Activated CD4-positive, alpha-beta memory T cell treated with anti-CD3 and anti-CD28 coated beads, Interleukin-2, amount 10 ng/mL, durations not matched to agents 7 days and 5 days (primary cell): ENCODE measurements around the gene MCF2. TPM values are rescaled to one million over a fixed set of nuclear protein-coding genes. Genes with fewer than 3 reads are reported as not detected.

Experiments
- CTCF ChIA-PET: fragments of 350-600 bp; sonication (Branson Sonifier 250); formaldehyde crosslinking; loops from one replicate; lab custom pipeline; 2021; ENCODE audit warnings: antibody characterized with exemption, inconsistent platforms; lab: Charles Lee
- POLR2A ChIA-PET: fragments of 350-600 bp; sonication (Branson Sonifier 250); formaldehyde crosslinking; loops from one replicate; lab custom pipeline; 2021; ENCODE audit warnings: antibody characterized with exemption; lab: Charles Lee
- DNase-seq: peaks from one replicate; pipeline ENCODE4 v3.0.0-alpha.2; 2020
- H3K27ac Mint-ChIP-seq: one replicate; pipeline ENCODE4 v1.8.0; 2021; ENCODE audit warnings: mild to moderate bottlenecking, mixed read lengths
- H3K27me3 Mint-ChIP-seq: one replicate; pipeline ENCODE4 v1.8.0; 2021; ENCODE audit warnings: mixed read lengths
- H3K36me3 Mint-ChIP-seq: one replicate; pipeline ENCODE4 v1.8.0; 2021; ENCODE audit warnings: low read depth, mixed read lengths
- H3K4me1 Mint-ChIP-seq: one replicate; pipeline ENCODE4 v1.8.0; 2021; ENCODE audit warnings: mixed read lengths
- H3K4me3 Mint-ChIP-seq: one replicate; pipeline ENCODE4 v1.8.0; 2021; ENCODE audit warnings: mild to moderate bottlenecking, mixed read lengths
- H3K9me3 Mint-ChIP-seq: one replicate; pipeline ENCODE4 v1.8.0; 2021; ENCODE audit warnings: mixed read lengths
- total RNA-seq, 2 experiments: library from RNA; stranded (reverse); gene quantifications; one replicate each; pipeline ENCODE4 v1.2.3, GENCODE V29; 2021

MCF2 gene, protein sequence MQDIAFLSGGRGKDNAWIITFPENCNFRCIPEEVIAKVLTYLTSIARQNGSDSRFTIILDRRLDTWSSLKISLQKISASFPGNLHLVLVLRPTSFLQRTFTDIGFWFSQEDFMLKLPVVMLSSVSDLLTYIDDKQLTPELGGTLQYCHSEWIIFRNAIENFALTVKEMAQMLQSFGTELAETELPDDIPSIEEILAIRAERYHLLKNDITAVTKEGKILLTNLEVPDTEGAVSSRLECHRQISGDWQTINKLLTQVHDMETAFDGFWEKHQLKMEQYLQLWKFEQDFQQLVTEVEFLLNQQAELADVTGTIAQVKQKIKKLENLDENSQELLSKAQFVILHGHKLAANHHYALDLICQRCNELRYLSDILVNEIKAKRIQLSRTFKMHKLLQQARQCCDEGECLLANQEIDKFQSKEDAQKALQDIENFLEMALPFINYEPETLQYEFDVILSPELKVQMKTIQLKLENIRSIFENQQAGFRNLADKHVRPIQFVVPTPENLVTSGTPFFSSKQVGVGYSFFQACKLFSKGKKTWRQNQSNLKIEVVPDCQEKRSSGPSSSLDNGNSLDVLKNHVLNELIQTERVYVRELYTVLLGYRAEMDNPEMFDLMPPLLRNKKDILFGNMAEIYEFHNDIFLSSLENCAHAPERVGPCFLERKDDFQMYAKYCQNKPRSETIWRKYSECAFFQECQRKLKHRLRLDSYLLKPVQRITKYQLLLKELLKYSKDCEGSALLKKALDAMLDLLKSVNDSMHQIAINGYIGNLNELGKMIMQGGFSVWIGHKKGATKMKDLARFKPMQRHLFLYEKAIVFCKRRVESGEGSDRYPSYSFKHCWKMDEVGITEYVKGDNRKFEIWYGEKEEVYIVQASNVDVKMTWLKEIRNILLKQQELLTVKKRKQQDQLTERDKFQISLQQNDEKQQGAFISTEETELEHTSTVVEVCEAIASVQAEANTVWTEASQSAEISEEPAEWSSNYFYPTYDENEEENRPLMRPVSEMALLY
- total RNA-seq = under 1 TPM; 0.25 to 0.40 TPM

- Mint-ChIP-seq H3K27me3 (no peaks in the 10 kb centered on the region), H3K4me1 (no peaks in the 10 kb centered on the region), H3K4me3 (no peak within 1 kb of the TSS), H3K36me3 (no peaks in the 10 kb centered on the region), H3K27ac (no peak within 1 kb of the TSS), H3K9me3 (no peaks in the 10 kb centered on the region)
- no peak for DNase-seq
- ChIA-PET POLR2A (no interaction called here), CTCF (no interaction called here)
Measured at GRCh38 chrX:139708067-139708466, at the start of gene MCF2. Gene MCF2 (minus strand): TSS chrX:139708167. CDS start chrX:139651744, 56,423 bp downstream.

- DNase-seq = no peak
- Mint-ChIP-seq H3K4me3 (no peak overlapping the region), H3K36me3 (peaks cover 28% of the 10 kb centered on the region), H3K27ac (no peak overlapping the region), H3K9me3 (peaks cover 15% of the 10 kb centered on the region), H3K27me3 (no peaks in the 10 kb centered on the region), H3K4me1 (no peaks in the 10 kb centered on the region)
- POLR2A ChIA-PET = no interaction called here
- CTCF ChIA-PET = no interaction called here
Measured at GRCh38 chrX:139751053-139751452, 43.1 kb upstream of the MCF2 start.

- Mint-ChIP-seq H3K36me3 (peaks cover 28% of the 10 kb centered on the region), H3K27ac (no peak overlapping the region), H3K27me3 (no peaks in the 10 kb centered on the region), H3K4me1 (no peaks in the 10 kb centered on the region), H3K4me3 (no peak overlapping the region), H3K9me3 (peaks cover 15% of the 10 kb centered on the region)
- CTCF ChIA-PET = no interaction called here
- POLR2A ChIA-PET = no interaction called here
- no peak for DNase-seq
Measured at GRCh38 chrX:139750390-139750789, 42.4 kb upstream of the MCF2 start.

DNA sequence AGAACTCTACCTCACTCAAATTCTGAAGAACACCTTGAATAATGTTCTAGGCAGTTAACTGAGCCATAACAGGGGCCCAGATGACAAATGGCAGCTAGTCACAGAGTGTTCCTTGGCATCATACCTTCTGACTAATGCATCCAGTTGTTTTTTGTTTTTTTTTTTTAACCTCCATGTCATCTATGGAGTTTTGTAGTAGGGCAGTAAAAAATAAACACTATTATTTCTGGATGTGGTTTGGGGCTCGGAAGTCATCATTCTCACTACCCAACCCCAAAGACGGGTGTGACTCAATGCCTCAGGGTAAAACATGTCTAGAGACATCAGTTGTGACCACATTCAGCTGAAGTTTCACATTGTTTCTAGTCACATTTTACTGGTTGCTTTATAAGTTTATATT lies 31.2 kb upstream of the MCF2 start:
- Mint-ChIP-seq H3K9me3 (no peaks in the 10 kb centered on the region), H3K27me3 (no peaks in the 10 kb centered on the region), H3K4me1 (peaks cover 22% of the 10 kb centered on the region), H3K4me3 (no peak overlapping the region), H3K36me3 (peaks cover 15% of the 10 kb centered on the region), H3K27ac (peak overlapping the region; percentile 64)
- POLR2A ChIA-PET = interaction anchor here (1.2 to 2.0 kb wide), 2 partner anchors 28 to 194 kb away, joined by 4 to 6 read pairs; partner anchors contain the start of gene ATP11C
- CTCF ChIA-PET = no interaction called here
- peak; percentile 46 for DNase-seq

- ChIA-PET CTCF (no interaction called here), POLR2A (interaction anchor here (1.2 kb wide), 1 partner anchor 29 kb away, joined by 4 read pairs; no protein-coding TSS in a partner anchor)
- no peak overlapping the region for H3K4me3 Mint-ChIP-seq
- no peaks in the 10 kb centered on the region for H3K27me3 Mint-ChIP-seq
- peaks cover 15% of the 10 kb centered on the region for H3K36me3 Mint-ChIP-seq
- no peaks in the 10 kb centered on the region for H3K9me3 Mint-ChIP-seq
- DNase-seq = no peak
- peak overlapping the region; percentile 64 for H3K27ac Mint-ChIP-seq
- peaks cover 22% of the 10 kb centered on the region for H3K4me1 Mint-ChIP-seq
Measured at GRCh38 chrX:139738581-139738980, 30.6 kb upstream of the MCF2 start.

DNA sequence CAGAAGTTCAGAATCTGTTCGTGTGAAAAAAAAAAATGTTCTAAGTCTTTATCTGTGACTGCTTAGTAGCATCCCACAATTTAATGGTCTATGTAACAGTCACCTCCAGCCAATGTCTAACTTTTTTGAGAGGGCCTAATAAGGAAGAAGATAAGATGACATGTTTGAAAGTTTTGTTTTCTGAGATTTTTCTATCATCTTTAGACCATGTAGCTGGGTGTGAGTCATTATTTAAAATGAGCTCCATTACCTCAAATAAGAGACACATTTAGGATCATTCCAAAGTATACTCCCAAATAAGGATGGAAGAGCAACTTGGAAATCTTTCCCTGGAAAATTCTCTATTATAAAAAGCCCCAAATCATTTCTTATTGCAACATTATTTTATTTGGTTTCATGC lies 28.2 kb upstream of the MCF2 start:
- peaks cover 13% of the 10 kb centered on the region for H3K36me3 Mint-ChIP-seq
- H3K27me3 Mint-ChIP-seq = no peaks in the 10 kb centered on the region
- ChIA-PET POLR2A (no interaction called here), CTCF (no interaction called here)
- H3K9me3 Mint-ChIP-seq = no peaks in the 10 kb centered on the region
- peaks cover 22% of the 10 kb centered on the region for H3K4me1 Mint-ChIP-seq
- DNase-seq = no peak
- no peak overlapping the region for H3K27ac Mint-ChIP-seq
- no peak overlapping the region for H3K4me3 Mint-ChIP-seq

DNA sequence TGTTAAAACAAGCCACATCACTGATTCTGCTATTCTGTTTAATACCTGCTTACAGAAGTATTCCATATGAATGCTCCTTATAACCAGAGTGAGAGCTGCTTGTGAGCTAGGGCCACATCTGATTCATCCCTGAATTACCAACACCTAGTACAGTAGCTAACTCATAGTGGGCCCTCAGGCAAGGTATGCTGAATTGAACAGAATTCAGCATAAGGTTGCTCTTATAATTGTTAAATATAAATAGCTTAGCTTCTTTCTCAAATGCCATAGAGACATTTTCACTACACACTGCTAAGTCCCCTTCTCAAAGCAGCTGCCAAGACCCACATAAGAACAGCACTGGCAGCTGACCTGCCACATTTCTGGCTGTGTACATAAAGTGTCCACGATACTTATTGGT lies 27.0 kb upstream of the MCF2 start:
- Mint-ChIP-seq H3K4me3 (no peak overlapping the region), H3K36me3 (peaks cover 7% of the 10 kb centered on the region), H3K9me3 (no peaks in the 10 kb centered on the region), H3K27ac (no peak overlapping the region), H3K4me1 (peaks cover 14% of the 10 kb centered on the region), H3K27me3 (no peaks in the 10 kb centered on the region)
- CTCF ChIA-PET = no interaction called here
- DNase-seq = no peak
- POLR2A ChIA-PET = no interaction called here

GRCh38 chrX:139725720-139726119 lies 17.8 kb upstream of the MCF2 start:
- no peak overlapping the region for H3K27ac Mint-ChIP-seq
- no peaks in the 10 kb centered on the region for H3K9me3 Mint-ChIP-seq
- peaks cover 4% of the 10 kb centered on the region for H3K36me3 Mint-ChIP-seq
- ChIA-PET CTCF (no interaction called here), POLR2A (no interaction called here)
- no peak overlapping the region for H3K4me3 Mint-ChIP-seq
- H3K4me1 Mint-ChIP-seq = no peaks in the 10 kb centered on the region
- no peak for DNase-seq
- H3K27me3 Mint-ChIP-seq = no peaks in the 10 kb centered on the region

DNA sequence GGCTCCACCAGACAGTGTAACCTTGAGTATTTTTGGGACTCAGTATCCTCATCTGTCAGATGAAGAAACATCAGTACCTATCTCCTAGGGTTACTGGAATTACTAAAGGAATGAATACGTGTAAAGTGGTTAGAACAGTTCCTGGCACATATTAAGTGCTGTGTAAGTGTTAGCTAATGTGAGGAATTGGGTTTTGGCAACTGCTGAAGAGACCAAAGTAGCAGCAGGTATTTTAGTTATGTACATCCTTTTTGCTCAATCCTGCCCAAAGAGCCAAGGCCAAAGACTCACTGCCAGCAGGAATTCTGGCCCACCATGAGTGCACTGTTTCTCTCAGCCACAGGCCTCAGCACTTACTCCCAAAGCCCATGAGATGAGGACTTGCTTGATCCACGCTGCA lies 16.7 kb upstream of the MCF2 start:
- H3K36me3 Mint-ChIP-seq = peaks cover 4% of the 10 kb centered on the region
- DNase-seq = no peak
- CTCF ChIA-PET = no interaction called here
- H3K4me3 Mint-ChIP-seq = no peak overlapping the region
- POLR2A ChIA-PET = no interaction called here
- no peak overlapping the region for H3K27ac Mint-ChIP-seq
- no peaks in the 10 kb centered on the region for H3K4me1 Mint-ChIP-seq
- no peaks in the 10 kb centered on the region for H3K9me3 Mint-ChIP-seq
- H3K27me3 Mint-ChIP-seq = no peaks in the 10 kb centered on the region

GRCh38 chrX:139720979-139721378 lies 13.0 kb upstream of the MCF2 start:
- Mint-ChIP-seq H3K9me3 (no peaks in the 10 kb centered on the region), H3K4me3 (no peak overlapping the region), H3K36me3 (no peaks in the 10 kb centered on the region), H3K27ac (no peak overlapping the region), H3K4me1 (no peaks in the 10 kb centered on the region), H3K27me3 (no peaks in the 10 kb centered on the region)
- CTCF ChIA-PET = no interaction called here
- POLR2A ChIA-PET = no interaction called here
- DNase-seq = no peak

DNA sequence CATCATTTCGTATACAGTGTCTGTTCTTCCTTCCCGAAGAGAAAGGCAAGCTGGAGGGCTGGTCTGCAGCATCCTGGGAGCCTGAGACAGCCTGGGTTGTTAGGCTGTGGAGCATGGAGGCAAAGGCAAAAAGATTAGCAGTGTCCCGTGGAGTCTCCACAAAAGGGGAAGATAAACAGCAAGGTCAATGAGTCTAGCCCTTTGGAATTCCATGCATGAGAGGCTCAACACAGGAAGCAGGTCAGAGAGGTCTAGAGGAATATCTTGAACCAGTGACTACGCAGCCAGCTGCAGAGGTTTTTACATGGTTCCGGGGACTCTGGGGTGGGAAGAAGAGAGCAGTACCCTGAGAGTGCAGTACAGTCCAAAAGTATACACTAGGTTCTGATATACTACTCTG lies 12.2 kb upstream of the MCF2 start:
- Mint-ChIP-seq H3K27me3 (no peaks in the 10 kb centered on the region), H3K36me3 (no peaks in the 10 kb centered on the region), H3K9me3 (no peaks in the 10 kb centered on the region), H3K4me3 (no peak overlapping the region), H3K27ac (no peak overlapping the region), H3K4me1 (no peaks in the 10 kb centered on the region)
- no peak for DNase-seq
- CTCF ChIA-PET = no interaction called here
- POLR2A ChIA-PET = no interaction called here

DNA sequence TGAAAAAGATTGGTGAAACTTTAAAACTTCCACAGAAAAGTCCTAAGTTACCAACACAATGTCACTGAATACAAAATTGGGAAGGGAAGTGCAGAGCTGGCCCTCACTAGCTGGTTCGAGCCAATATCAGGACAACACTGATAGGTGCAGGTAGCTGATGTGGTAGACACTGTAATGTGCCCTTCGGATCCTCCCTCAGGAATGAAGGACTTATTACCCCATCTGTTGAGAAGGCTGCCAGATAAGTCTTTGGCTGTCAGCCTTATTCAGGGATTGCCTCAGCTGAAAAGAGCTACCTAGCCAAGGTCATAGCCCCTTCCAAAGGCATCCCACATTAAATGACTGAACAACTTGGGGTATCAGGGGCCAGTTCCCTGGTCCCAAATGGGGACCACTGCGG lies 5.3 kb downstream of the MCF2 start:
- H3K27ac Mint-ChIP-seq = no peak overlapping the region
- POLR2A ChIA-PET = no interaction called here
- DNase-seq = no peak
- CTCF ChIA-PET = no interaction called here
- no peaks in the 10 kb centered on the region for H3K36me3 Mint-ChIP-seq
- no peaks in the 10 kb centered on the region for H3K9me3 Mint-ChIP-seq
- no peaks in the 10 kb centered on the region for H3K4me1 Mint-ChIP-seq
- no peak overlapping the region for H3K4me3 Mint-ChIP-seq
- H3K27me3 Mint-ChIP-seq = no peaks in the 10 kb centered on the region

DNA sequence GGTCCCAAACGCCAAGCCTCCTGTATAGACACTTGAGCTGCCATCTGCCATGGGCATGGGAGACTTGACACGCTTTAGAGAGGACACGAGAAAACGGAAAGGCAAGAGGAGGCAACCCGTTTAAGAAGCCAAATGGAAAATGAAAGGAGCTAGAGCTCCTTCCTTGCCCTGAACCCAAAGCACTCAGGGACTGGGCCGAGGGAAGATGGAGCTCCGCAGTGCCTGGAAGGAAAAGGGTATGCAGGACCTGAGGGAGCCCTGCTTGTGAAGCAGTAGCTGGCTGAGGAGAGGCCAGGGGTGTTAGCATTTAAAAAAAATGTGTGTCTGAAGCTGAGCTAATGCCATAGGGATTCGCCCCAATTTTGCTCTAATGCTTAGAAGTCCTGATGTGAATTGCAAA lies 15.1 kb downstream of the MCF2 start:
- peaks cover 8% of the 10 kb centered on the region for H3K4me1 Mint-ChIP-seq
- ChIA-PET CTCF (no interaction called here), POLR2A (no interaction called here)
- no peaks in the 10 kb centered on the region for H3K36me3 Mint-ChIP-seq
- peaks cover 19% of the 10 kb centered on the region for H3K27me3 Mint-ChIP-seq
- no peak for DNase-seq
- H3K4me3 Mint-ChIP-seq = no peak overlapping the region
- no peaks in the 10 kb centered on the region for H3K9me3 Mint-ChIP-seq
- no peak overlapping the region for H3K27ac Mint-ChIP-seq
